Uterus (tissue), 4 donors: ENCODE measurements around the gene PA2G4. TPM values are rescaled to one million over a fixed set of nuclear protein-coding genes. Genes with fewer than 3 reads are reported as not detected.
A peak's percentile ranks its signal among the peaks of the same experiment; 100 is the strongest.

Experiments used
- DNase-seq, 2 donors: peaks; one replicate each; pipeline ENCODE4 v3.0.0-alpha.2; 2019 to 2020
- H3K27ac ChIP-seq, 2 donors: fragments of 200-600 bp; sonication (generic); 1 replicate in 1 of 2; 2 replicates in 1 of 2; pipeline ENCODE4 v1.5.1; 2016 to 2018
- H3K27me3 ChIP-seq, 2 donors: fragments of 200-600 bp; sonication (generic); one replicate each; pipeline ENCODE4 v1.5.1; 2018 to 2019; ENCODE audit warnings: control low read depth in 1 of 2
- H3K36me3 ChIP-seq, 2 donors: fragments of 200-600 bp; sonication (generic); one replicate each; pipeline ENCODE4 v1.5.1; 2019; ENCODE audit warnings: control low read depth in 1 of 2
- H3K4me1 ChIP-seq, 2 donors: fragments of 200-600 bp; sonication (generic); one replicate each; pipeline ENCODE4 v1.5.1; 2018 to 2019; ENCODE audit warnings: control low read depth in 1 of 2
- H3K4me3 ChIP-seq, 2 donors: fragments of 200-600 bp; sonication (generic); 1 replicate in 1 of 2; 2 replicates in 1 of 2; pipeline ENCODE4 v1.5.1; 2018 to 2019; ENCODE audit warnings: mild to moderate bottlenecking in 1 of 2
- H3K9me3 ChIP-seq, 2 donors: fragments of 200-600 bp; sonication (generic); one replicate each; pipeline ENCODE4 v1.5.1; 2019; ENCODE audit warnings: control low read depth in 1 of 2
- POLR2A ChIP-seq, 2 donors: fragments of 450-650 bp; IDR thresholded peaks; one replicate each; pipeline ENCODE4 v1.6.1; 2016; ENCODE audit warnings: antibody characterized with exemption in 2 of 2, mild to moderate bottlenecking in 1 of 2, moderate library complexity in 1 of 2
- intact Hi-C: fragments of 100-400 bp; cut with DNase I; formaldehyde crosslinking; loops from one replicate; pipeline ENCODE4 v1.15.1; 2023; ENCODE audit warnings: low total_unique reads
- total RNA-seq, 4 donors: library from RNA; depleted of rRNA in 3 of 4; stranded (reverse); fragments of >200 nt in 3 of 4; gene quantifications; one replicate each; pipeline versions ENCODE4 v1.1.0 to v1.2.4, GENCODE V29; 2014 to 2023
- TF ChIP-seq, protein P1 (sequence below), 4 experiments: fragments of 200-600 bp in 2 of 4; fragments of 450-650 bp in 2 of 4; sonication (generic) in 2 of 4; IDR thresholded peaks; one replicate each; pipeline ENCODE4 v1.5.1; 2016 to 2019; ENCODE audit warnings: antibody characterized with exemption in 4 of 4, mild to moderate bottlenecking in 2 of 4, moderate library complexity in 1 of 4
- donor health status: DM: yes; HTN: yes; CAD: no.

PA2G4 gene
- total RNA-seq, 4 donors from 2014 or later = 64.4 to 120 (median 81.0) TPM

DNA sequence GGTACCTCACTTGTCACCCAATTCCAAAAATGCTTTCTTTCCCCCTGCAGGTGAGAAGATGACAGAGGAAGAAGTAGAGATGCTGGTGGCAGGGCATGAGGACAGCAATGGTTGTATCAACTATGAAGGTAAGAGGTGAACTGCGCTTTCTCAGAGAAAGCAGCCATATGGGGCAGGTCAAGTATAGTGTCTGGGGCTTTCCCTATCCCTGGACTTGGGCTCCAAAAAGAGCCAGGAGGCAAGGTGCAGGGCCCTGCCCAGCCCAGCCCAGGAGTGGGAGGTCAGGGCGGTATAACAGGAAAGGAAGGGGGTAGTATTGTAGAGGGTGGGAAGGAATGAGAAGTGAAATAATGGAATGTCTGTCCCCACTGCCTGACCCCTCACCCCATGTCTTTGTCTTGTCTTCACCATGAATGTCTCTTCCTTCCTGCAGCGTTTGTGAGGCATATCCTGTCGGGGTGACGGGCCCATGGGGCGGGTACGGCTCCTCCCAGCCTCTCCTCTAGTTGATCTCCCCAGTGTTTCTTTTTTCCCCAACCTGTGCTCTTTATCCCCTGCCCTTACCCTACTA lies 55.9 kb downstream of the PA2G4 start:
- intact Hi-C loops = loop anchor here (5.0 kb wide), 1 partner anchor 33 kb away; the partner anchor contains the start of gene ESYT1
- peak overlapping the region; percentile 99 for H3K27ac ChIP-seq

DNA sequence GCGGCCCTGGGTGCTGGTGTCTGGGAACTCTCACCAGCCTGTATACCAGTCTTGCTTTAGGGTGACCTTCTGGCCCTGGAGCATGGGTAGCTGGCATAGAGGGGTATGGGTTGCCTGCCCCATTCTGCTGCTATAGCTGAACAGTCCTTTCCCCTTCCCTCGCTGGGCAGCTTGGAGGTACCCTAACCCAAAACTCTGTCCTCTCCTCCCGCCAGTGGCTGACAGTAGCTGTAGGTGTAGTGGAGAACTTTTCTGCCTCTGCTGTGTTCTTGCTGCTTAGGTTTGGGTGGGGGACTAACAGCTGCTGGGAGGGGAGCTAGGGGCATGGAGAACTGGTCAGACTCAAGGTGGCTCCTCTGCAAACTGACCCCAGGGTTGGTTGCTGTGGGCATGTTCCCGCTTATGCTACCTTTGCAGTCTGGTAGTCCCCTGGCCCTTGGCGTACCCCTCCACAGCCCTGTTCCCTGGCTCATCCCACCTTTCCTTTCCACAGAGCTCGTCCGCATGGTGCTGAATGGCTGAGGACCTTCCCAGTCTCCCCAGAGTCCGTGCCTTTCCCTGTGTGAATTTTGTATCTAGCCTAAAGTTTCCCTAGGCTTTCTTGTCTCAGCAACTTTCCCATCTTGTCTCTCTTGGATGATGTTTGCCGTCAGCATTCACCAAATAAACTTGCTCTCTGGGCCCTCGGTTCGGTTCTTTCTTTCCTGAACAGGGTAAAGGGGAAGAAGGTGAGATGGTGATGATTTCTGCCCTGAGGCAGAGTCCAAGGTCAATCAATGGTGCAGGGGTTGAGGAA lies 56.7 kb downstream of the PA2G4 start:
- Histone ChIP-seq H3K36me3 (no peaks in the 10 kb centered on the region), H3K27ac (peak overlapping the region; percentile 99), H3K27me3 (no peaks in the 10 kb centered on the region), H3K4me1 (peaks cover 0 to 16% of the 10 kb centered on the region in 2 donors), H3K9me3 (no peaks in the 10 kb centered on the region), H3K4me3 (peak overlapping the region; percentile 89 to 98)
- no peak for TF ChIP-seq POLR2A (IDR thresholded peaks at IDR 0.05)
- TF ChIP-seq, protein P1, sequence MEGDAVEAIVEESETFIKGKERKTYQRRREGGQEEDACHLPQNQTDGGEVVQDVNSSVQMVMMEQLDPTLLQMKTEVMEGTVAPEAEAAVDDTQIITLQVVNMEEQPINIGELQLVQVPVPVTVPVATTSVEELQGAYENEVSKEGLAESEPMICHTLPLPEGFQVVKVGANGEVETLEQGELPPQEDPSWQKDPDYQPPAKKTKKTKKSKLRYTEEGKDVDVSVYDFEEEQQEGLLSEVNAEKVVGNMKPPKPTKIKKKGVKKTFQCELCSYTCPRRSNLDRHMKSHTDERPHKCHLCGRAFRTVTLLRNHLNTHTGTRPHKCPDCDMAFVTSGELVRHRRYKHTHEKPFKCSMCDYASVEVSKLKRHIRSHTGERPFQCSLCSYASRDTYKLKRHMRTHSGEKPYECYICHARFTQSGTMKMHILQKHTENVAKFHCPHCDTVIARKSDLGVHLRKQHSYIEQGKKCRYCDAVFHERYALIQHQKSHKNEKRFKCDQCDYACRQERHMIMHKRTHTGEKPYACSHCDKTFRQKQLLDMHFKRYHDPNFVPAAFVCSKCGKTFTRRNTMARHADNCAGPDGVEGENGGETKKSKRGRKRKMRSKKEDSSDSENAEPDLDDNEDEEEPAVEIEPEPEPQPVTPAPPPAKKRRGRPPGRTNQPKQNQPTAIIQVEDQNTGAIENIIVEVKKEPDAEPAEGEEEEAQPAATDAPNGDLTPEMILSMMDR (IDR thresholded peaks at IDR 0.05) = no peak
- intact Hi-C loops = loop anchor here (5.0 kb wide), 1 partner anchor 34 kb away; the partner anchor contains the start of gene ESYT1
- DNase-seq = no peak

More for the DNA sequence above, 55.9 kb downstream of the PA2G4 start:
- peak overlapping the region; percentile 89 to 98 for H3K4me3 ChIP-seq
- TF ChIP-seq, protein P1 (IDR thresholded peaks at IDR 0.05) = no peak
- TF ChIP-seq POLR2A (IDR thresholded peaks at IDR 0.05) = no peak
- no peaks in the 10 kb centered on the region for H3K9me3 ChIP-seq
- no peak for DNase-seq
- H3K4me1 ChIP-seq = peaks cover 0 to 16% of the 10 kb centered on the region in 2 donors
- no peaks in the 10 kb centered on the region for H3K36me3 ChIP-seq
- H3K27me3 ChIP-seq = no peaks in the 10 kb centered on the region

DNA sequence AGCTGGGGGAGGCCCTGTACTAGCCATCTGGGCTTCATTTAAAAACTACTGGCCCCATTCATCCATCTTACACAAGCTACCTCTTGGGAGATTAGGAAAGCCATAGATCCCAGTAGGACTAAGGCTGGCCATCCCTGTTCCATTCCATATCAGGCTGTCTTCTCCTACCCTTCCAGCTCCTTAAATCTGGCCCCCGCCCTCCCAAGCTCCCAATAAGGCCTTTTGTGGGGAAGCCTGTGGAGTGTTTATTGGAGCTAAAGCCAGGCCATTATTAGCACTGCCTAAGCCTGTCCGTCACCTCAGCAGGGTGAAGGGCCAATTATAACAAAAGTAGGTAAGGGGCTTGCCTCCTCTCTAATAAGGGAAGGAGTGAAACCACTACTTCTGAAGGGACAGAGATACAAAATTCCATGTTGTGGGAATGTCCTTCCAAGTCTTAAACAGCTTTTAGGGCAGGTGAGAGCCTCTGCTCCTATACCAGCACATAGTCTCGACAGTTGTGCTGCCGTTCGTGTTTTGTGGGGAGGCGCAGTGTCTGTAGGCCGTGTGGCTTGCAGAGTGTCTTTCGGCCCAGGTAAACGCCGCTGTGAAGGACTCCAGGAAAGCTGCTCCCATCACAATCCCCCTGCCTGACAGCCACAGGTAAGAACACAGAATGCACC lies 57.5 kb downstream of the PA2G4 start:
- no peak for DNase-seq
- TF ChIP-seq, protein P1 (IDR thresholded peaks at IDR 0.05) = no peak
- TF ChIP-seq POLR2A (IDR thresholded peaks at IDR 0.05) = no peak
- Histone ChIP-seq H3K4me1 (peaks cover 0 to 16% of the 10 kb centered on the region in 2 donors), H3K27ac (peak overlapping the region; percentile 99), H3K36me3 (no peaks in the 10 kb centered on the region), H3K9me3 (no peaks in the 10 kb centered on the region), H3K4me3 (no peak overlapping the region), H3K27me3 (no peaks in the 10 kb centered on the region)
- intact Hi-C loops = loop anchor here (5.0 kb wide), 1 partner anchor 35 kb away; the partner anchor contains the start of gene ESYT1

DNA sequence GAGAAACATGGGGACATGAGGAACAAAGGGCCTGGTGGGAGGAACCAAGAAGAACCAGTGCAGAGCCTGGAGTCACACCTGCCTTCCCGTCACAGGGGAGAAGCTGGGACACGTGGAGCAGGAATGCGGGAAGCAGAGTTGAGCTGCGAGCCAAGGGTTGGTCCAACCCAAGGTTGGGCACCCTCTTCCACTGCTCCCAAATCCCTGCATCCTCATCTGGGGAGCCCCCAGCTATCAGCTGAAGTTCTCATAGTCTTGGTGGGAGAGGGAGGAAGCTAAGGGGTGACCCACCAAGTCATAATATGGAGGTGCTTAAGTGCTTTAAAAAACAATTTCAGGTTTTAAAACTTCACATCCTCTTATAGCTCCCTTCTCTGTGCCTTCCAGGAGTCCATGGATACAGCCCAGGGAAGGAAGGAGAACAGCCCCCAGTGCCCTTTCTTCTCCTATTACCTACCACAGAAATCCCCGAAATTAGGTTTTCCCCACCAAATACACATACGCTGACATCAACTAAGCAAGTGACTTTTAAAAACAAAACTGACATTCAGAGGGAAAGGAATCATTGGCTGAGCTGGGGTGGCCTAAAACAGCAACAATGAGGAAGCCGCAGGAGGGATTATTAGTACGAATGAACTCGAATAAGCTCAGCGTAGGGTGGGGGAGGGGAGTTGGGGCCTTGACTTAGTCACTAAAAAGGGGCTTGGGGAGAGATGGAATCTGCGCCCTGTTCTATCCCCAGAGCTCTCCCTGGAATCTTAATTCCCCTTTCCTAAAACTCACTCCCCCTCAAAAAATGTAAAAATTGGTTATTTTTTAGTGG lies 58.3 kb downstream of the PA2G4 start:
- DNase-seq = no peak
- Histone ChIP-seq H3K36me3 (no peaks in the 10 kb centered on the region), H3K27ac (peak overlapping the region; percentile 13 to 99), H3K4me1 (peaks cover 0 to 16% of the 10 kb centered on the region in 2 donors), H3K9me3 (no peaks in the 10 kb centered on the region), H3K27me3 (no peaks in the 10 kb centered on the region), H3K4me3 (no peak overlapping the region)
- intact Hi-C loops = loop anchor here (5.0 kb wide), 1 partner anchor 35 kb away; the partner anchor contains the start of gene ESYT1
- TF ChIP-seq, protein P1 (IDR thresholded peaks at IDR 0.05) = no peak
- TF ChIP-seq POLR2A (IDR thresholded peaks at IDR 0.05) = no peak

Other genes starting within 250 kb of the PA2G4 start
- 10 to 100 TPM in 3 of 4 donors, 1 to 10 TPM in 1; 8.2 to 26.8 (median 21.9) TPM for gene PYM1, start 176.7 kb upstream of the PA2G4 start, total RNA-seq
- gene DGKA, start 173.4 kb upstream of the PA2G4 start, total RNA-seq = 100 to 1,000 TPM in 1 of 4 donors, 10 to 100 TPM in 3; 24.0 to 183 (median 55.1) TPM
- 1 to 10 TPM in 2 of 4 donors, under 1 TPM in 1, not detected in 1; 0.26 to 3.6 (median 2.9) TPM for gene PMEL, start 138.5 kb upstream of the PA2G4 start, total RNA-seq
- 10 to 100 TPM; 19.0 to 35.6 (median 28.7) TPM for gene CDK2, start 137.7 kb upstream of the PA2G4 start, total RNA-seq
- gene RAB5B, start 130.5 kb upstream of the PA2G4 start, total RNA-seq = 100 to 1,000 TPM in 1 of 4 donors, 10 to 100 TPM in 3; 49.4 to 128 (median 67.2) TPM
- gene SUOX, start 107.3 kb upstream of the PA2G4 start, total RNA-seq = 10 to 100 TPM in 3 of 4 donors, 1 to 10 TPM in 1; 5.1 to 35.5 (median 26.7) TPM
- gene IKZF4, start 83.5 kb upstream of the PA2G4 start, total RNA-seq = 10 to 100 TPM in 1 of 4 donors, 1 to 10 TPM in 2, not detected in 1; 4.4 to 19.4 (median 5.6) TPM
- gene RPS26, start 62.6 kb upstream of the PA2G4 start, total RNA-seq = 1,000 to 10,000 TPM in 1 of 4 donors, 100 to 1,000 TPM in 1, 10 to 100 TPM in 2; 35.4 to 1,129 (median 240) TPM
- 10 to 100 TPM in 1 of 4 donors, 1 to 10 TPM in 2, under 1 TPM in 1; 0.77 to 29.0 (median 6.5) TPM for gene ERBB3, start 24.4 kb upstream of the PA2G4 start, total RNA-seq
- 1,000 to 10,000 TPM; 1,022 to 4,789 (median 2,600) TPM for gene RPL41, start 12.1 kb downstream of the PA2G4 start, total RNA-seq
- 1 to 10 TPM; 1.3 to 9.8 (median 4.2) TPM for gene ZC3H10, start 13.7 kb downstream of the PA2G4 start, total RNA-seq
- 100 to 1,000 TPM in 3 of 4 donors, 10 to 100 TPM in 1; 98.4 to 203 (median 134) TPM for gene ESYT1, start 23.7 kb downstream of the PA2G4 start, total RNA-seq
- 10 to 100 TPM in 3 of 4 donors, 1 to 10 TPM in 1; 6.7 to 57.5 (median 27.0) TPM for gene MYL6B, start 48.0 kb downstream of the PA2G4 start, total RNA-seq
- 1,000 to 10,000 TPM; 1,103 to 4,858 (median 2,577) TPM for gene MYL6, start 53.8 kb downstream of the PA2G4 start, total RNA-seq
- 100 to 1,000 TPM in 1 of 4 donors, 10 to 100 TPM in 3; 63.2 to 214 (median 81.0) TPM for gene SMARCC2, start 84.9 kb downstream of the PA2G4 start, total RNA-seq
- 10 to 100 TPM; 40.3 to 84.8 (median 58.0) TPM for gene RNF41, start 117.4 kb downstream of the PA2G4 start, total RNA-seq
- gene NABP2, start 119.8 kb downstream of the PA2G4 start, total RNA-seq = 10 to 100 TPM in 2 of 4 donors, 1 to 10 TPM in 2; 5.0 to 28.4 (median 12.2) TPM
- gene SLC39A5, start 125.5 kb downstream of the PA2G4 start, total RNA-seq = 1 to 10 TPM in 1 of 4 donors, under 1 TPM in 2, not detected in 1; 0.29 to 1.8 (median 0.52) TPM
- 10 to 100 TPM in 2 of 4 donors, 1 to 10 TPM in 1, under 1 TPM in 1; 0.88 to 35.4 (median 15.5) TPM for gene ANKRD52, start 153.8 kb downstream of the PA2G4 start, total RNA-seq
- gene COQ10A, start 162.4 kb downstream of the PA2G4 start, total RNA-seq = 10 to 100 TPM in 3 of 4 donors, 1 to 10 TPM in 1; 2.1 to 28.9 (median 15.2) TPM
- 100 to 1,000 TPM in 1 of 4 donors, 10 to 100 TPM in 3; 40.0 to 157 (median 72.8) TPM for gene CS, start 195.8 kb downstream of the PA2G4 start, total RNA-seq
- 10 to 100 TPM; 33.5 to 83.5 (median 67.3) TPM for gene CNPY2, start 211.4 kb downstream of the PA2G4 start, total RNA-seq
- gene PAN2, start 229.4 kb downstream of the PA2G4 start, total RNA-seq = 100 to 1,000 TPM in 1 of 4 donors, 10 to 100 TPM in 3; 33.2 to 104 (median 50.6) TPM
- gene IL23A, start 234.3 kb downstream of the PA2G4 start, total RNA-seq = under 1 TPM in 1 of 4 donors, not detected in 3; 0.97 TPM